HG03060 (cell line): ENCODE data around the gene SETDB2.

ENCODE experiments used
- ATAC-seq: cut with Tn5 transposase; IDR thresholded peaks from one replicate; pipeline ENCODE4 v1.9.1; 2021; ENCODE audit warnings: low read depth, moderate number of reproducible peaks; ENCODE audit not compliant: unreplicated experiment

The SETDB2 gene

DNA sequence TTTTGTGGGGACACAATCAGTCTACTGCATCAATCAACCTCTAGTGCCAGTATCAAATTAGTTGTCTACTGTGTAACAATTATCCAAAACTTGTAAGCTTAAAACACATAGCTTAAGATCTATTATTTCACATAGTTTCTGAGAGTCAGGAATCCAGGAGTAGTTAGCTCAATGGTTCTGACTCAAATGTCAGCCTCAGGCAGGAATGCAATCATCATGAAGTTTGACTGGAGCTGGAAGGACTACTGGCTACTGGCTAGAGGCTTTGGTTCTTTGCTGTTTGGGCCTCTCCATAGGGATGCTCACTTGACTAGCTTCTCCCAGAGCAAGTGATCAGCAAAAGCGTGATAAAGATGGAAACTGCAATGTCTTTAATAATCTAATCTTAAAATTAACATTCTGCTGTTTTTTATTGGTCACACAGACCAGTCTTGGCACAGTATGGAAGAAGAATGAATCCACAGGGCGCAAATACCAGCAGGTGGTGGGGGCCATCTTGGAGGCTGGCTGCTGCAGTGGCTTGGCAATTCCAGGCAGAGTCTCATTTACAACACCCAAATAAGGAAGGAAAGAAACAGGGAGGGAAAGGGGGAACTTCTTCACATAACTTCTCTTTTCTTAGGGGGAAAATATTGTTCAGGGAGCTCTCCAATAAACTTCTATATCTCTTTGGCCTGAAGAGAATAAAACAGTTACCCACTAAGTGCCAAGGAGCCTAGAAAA is 15.9 kb upstream of the SETDB2 start:
- no peak for ATAC-seq

DNA sequence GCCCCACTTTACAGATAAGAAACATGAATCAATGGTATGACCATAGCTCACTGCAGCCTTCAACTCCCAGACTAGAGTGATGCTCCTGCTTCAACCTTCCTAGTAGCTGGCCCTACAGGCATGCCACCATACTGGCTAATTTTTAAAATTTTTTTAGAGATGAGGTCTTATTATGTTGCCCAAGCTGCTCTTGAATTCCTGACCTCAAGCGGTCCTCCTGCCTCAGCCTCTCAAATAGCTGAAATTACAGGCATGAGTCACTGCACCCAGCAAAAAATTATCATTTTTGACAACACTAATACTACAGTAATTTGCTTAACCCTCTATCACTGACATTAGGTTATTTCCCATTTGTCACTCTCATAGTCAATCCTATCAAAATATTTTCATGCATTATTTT is 15.0 kb upstream of the SETDB2 start:
- no peak for ATAC-seq

DNA sequence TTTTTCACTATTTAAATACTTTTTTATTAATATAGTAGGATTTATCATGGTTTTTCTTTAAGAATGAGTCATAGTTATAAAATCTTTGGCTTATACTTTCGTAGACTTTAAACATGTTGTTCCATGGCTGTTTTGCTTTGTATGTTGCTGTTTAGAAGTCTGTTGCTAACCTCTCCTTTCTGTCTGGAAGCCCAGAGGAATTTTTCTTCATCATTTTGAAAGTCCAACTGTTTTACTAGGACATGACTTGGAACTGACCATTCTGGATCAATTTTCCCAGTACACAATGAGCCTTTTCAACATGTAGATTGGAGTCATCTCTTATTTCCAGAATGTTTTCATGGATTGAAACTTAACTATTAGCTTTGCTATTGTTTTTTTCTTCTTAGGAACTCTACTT is 8.1 kb upstream of the SETDB2 start:
- no peak for ATAC-seq

DNA sequence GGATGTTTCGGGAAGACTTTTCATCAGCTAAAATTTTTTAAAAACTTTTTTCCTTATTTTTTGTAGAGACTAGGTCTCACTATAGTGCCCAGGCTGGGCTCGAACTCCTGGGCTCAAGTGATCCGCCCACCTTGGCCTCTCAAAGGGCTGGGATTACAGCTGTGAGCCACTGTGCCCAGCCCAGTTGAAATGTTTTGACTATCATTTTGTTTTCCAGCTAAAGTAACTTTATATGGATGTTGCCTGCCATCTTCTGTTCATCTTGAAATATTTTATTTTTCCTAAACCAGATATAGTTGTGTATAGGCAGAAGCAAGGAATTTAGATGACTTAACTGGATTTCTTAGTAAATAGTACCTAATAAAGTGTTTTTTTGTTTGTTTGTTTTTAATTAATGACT is 7.2 kb upstream of the SETDB2 start:
- no peak for ATAC-seq

DNA sequence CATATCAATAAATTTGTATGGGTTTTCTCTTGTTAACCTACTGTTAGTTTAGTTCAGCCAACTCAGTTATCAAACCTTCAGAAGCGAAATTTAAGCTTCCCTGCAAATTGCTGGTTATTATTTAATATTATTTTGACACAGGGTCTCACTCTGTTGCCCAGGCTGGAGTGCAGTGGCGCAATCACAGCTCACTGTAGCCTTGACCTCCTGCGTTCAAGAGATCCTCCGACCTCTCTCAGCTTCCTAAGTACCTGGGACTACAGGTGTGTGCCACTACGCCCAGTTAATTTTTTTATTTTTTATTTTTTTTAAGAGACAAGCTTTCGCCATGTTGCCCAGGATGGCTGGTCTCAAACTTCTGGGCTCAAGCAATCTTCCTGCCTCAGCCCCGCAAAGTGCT is 6.4 kb upstream of the SETDB2 start:
- no peak for ATAC-seq

DNA sequence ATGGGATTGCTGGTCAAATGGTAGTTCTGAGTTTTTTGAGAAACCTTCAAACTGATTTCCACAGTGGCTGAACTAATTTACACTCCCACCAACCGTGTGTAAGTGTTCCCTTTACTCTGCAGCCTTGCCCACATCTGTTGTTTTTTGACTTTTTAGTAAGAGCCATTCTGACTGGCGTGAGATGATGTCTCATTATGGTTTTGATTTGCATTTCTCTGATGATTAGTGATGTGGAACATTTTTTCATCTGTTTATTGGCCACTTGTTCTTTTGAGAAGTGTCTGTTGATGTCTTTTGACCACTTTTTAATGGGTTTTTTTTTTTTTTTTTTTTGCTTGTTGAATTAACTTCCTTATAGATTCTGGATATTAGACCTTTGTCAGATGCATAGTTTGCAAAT is 4.5 kb upstream of the SETDB2 start:
- ATAC-seq, result no peak

DNA sequence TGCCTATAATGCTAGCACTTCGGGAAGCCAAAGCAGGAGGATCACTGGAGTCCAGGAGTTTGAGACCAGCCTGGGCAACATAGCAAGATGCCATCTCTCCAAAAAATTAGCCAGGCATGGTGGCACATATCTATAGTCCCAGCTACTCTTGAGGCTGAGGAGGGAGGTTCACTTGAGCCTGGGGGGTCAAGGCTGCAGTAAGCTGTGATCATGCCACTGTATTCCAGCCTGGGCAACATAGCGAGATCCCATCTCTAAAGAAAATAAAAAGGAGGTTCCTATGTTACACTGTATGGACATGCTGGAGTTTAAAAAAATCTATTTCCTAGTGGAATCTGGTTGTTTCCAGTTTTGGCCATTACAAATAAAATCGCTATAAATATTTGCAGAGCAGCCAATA is 2.8 kb upstream of the SETDB2 start:
- ATAC-seq, result no peak

DNA sequence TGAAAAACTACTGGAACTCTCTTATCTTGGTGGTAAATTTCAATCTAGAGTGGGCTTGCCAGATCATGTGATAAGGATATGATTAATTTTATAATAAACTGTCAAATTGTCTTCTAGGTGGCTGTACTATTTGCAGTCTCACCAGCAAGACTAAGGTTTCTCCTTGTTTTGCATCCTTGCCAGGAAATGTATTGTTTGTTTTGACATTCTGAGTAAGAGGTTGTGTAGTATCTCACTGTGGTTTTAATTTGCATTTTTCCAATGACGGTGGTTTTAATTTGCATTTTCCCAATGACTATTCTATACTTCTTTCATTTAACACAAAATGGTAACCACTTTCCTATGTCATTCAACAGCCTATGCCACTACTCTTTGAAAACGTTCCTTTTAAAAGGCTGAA is 2.2 kb upstream of the SETDB2 start:
- no peak for ATAC-seq

DNA sequence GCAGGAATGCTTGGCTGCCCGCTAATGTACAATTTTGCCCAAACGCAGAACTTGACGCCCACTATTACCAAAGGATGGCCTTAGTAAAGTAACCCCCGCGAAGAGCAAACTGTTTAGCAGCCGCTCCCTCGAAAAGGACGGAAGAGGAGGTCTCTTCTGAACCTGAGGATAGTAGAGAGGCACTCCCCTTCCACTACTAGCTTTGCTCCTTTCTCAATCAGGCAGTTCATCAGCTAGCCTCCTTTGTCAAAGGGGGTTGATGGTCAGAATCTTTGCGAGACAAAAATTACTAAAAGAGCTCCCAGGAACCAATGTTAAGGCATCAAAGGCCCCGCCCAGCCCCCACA is 744 bp upstream of the SETDB2 start:
- ATAC-seq, result no peak

DNA sequence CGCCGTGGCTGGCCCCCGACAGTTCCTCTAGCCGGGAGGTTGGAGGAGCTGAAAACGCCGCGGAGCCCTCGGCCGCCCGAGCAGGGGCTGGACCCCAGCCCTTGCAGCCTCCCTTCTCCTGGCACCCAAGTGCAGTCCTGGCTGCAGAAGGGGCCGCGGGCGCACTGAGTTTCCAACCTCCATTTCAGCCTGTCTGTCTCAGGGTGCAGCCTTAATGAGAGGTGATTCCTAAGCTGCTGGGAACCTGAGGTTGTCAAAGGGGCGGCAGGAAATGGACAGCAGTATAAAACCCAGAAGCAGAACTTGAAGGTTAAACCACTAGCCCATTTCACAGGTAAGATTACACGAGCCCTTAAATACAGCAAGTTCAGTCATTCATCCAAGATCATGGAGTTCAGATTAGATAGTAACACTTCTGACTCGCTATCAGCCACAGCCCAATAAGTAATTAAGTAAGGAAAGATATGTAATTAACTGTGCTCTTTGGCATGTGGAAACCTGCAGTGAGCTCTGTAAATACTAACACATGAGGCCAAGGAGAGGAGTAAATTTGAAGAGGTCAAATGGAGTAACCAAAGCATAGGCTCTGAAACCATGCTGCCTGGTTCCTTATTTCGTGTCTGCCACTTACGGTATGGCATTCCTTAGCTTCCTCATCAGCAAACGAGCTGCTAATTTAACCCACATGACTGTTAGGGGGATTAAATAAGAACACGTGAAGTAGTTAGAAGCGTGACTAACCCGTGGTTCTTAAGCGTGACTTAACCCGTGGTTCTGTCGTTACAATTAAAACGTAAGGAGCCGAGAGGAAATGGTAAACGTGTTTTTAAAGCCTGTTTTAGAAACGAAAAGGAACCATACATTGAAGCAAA is 686 bp downstream of the SETDB2 start:
- ATAC-seq, result peak; percentile 0

DNA sequence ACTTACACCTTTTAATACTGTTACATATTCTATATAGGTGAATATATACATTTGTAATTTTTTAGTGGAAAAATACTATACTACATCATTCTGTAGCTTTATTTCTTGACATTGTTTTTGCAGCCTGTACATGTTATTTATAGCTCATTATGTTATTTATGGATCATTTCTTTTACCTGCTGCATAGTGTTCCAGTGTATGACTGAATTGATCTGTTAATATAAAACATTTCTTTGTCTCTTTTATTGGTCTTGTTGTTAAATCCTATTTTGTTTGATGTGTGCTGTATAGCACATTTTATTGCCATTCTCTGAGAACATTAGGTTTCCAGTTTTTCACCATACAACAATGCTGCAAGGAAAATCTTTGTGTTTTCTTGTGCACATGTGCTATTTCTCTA is 2.4 kb downstream of the SETDB2 start:
- no peak for ATAC-seq

DNA sequence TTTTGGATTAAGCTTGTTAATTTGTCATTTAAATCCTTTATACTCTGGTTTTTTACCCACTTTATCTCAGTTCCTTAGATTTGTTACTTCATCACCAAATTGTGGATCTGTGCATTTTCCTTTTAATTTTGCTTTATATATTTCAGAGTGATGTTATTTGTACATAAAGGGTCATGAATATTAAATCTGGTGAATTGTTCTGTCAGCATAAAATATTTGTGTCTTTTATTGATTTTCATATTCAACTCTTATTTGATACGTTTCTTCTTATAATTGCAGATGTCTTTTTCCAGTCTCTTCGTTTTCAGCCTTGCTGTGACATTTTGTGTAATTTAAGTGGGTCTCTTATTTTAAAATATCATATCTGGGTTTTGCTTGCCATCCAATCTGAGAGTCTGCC is 4.7 kb downstream of the SETDB2 start:
- no peak for ATAC-seq

DNA sequence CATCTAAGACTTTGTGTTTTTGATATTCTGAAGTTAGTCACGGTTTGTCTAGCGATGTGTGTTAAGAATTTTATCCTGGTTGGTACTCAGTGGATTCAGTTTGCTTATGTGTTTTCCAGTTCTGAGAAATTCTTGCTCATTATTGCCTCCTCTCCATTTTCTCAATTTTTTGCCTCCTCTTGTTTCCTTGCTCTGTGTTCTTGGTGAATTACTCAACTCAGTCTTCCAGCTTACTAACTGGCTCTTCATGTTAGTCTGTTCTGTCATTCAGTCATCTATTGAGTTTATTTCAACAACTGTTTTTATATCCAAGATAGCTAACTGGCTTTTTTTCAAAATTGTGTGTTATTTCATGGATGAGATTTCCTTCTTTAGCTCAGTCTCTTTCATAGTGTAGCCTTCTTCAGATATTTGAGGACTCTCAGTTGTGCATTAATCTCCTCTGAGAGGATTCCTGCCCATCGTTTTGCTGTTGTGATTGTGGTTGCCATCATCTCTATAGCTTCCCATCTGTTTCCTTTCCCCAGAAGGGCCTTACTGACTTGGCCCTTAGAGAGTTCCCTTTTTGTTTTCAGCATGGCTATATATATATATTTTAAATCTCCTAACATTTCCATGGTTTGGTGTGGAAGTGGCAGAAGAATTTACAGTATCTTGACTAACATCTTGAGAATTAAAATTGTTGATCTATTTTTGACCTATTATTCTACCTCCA is 6.2 kb downstream of the SETDB2 start:
- ATAC-seq, result no peak

DNA sequence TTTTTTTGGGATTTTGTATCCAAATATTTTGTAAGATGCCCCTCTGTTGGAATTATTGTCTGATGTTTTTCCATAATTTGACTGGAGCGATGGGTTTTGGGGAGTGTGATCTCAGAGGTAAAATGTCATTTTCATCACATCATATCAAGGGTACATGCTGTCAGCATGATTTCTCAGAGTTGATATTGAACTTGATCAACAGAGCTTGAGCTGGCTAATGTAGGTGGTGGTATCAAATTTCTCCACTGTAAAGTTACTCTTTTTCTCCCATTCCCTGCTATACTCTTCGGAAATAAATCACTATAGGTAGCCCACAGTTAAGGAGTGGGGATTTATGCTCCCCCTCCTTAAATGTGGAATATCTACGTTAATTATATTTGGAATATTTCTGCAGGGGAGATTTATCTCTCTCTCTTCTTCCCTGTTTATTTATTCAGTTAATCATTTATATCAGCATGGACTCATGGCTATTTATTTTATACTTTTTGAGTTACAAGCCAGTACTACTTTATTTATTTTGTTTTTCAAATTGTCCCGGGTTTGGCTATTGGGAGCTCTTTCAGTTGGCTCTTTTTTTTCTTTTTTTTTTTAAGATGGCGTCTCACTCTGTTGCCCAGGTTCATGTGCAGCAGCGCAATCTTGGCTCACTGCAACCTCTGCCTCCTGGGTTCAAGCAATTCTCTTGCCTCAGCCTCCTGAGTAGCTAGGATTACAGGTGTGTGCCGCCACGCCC is 8.8 kb downstream of the SETDB2 start:
- ATAC-seq, result no peak

DNA sequence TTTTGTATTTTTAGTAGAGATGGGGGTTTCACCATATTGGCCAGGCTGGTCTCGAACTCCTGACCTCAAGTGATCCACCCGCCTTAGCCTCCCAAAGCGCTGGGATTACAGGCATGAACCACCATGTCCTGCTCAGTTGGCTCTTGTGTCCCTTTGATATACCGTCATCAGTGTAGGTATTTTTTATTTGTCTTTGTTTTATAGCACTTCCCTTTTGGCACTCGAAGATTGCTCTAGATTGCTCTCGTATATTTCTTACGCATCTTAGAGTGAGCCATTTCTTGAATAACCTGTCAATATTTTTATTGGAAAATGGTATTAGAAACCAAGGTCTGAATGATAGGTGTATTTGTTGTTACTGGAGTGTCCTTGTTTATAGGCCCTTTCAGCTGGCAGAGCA is 9.4 kb downstream of the SETDB2 start:
- no peak for ATAC-seq

DNA sequence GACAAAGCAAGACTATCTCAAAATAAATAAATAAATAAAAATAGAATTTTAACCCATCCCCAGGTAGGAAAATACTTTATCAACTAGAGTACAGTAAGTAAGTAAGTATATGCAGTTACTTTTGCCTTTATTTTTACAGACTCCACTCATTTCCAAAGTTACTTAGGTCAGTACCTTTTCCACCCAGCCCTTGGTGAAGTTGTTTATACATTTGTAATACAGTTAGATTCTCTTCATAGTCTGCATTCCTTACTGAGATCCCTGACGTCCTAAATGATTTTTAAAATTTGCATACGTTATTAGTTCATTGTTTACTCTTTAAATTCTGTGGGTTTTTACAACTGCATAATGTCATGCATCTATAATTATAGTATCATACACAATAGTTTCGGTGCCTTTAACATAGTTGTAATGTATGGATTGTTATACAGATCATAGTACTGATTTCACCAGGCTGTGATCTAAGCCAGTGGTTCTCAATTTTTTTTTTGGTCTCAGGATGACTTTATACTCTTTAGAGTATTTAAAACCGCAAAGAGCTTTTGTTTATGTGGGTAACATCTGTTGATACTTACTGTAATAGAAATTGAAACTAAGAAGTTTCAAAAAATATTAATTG is 10.4 kb downstream of the SETDB2 start:
- peak; percentile 95 for ATAC-seq

DNA sequence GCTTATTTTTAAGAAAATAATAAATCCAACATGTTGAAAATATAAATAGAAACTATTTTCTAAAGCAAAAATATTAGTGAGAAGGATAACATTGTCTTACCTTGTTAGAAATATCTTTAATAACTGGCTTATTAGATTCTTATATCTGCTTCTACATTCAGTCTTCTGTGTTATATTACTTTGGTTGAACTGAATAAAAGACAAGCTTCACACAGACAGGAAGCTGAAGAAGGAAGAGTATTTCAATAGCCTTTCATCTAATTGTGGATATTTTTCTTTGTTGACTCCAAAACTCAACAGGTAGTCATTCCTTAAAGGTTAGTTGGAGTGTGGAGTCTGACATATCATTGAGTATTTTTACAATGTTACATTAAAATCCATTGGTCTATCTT is 10.9 kb downstream of the SETDB2 start:
- peak; percentile 20 for ATAC-seq

DNA sequence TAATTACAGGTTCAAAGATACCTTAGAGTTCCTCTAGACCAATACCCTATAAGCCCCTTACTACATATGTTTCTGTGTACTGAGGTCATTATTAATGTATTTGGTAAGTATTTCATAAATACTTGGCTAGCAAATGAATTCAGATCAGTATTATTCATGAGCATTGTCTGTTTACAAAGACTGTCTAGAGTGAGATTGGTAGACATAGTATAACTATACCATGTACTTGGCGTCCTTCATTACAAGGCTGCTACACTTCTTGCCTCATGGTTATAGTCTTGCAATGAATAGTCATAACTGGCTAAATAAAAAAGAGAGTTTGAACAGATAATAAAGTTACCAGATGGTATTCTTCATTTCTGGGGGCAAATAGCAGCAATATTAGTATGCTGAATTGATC is 12.1 kb downstream of the SETDB2 start:
- no peak for ATAC-seq

DNA sequence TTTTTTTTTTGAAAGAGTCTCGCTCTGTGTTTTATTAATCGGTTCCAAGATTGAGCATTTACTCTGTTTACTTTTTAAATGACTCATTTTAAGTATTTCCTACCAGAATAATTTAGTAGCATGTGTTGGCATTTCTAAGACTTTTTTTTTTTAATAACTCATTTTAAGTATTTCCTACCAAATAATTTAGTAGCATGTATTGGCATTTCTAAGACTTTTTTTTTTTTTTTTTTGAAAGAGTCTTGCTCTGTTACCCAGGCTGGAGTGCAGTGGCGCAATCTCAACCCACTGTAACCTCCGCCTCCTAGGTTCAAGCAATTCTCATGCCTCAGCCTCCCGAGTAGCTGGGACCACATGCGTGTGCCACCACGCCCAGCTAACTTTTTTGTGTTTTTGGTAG is 13.1 kb downstream of the SETDB2 start:
- ATAC-seq, result no peak

DNA sequence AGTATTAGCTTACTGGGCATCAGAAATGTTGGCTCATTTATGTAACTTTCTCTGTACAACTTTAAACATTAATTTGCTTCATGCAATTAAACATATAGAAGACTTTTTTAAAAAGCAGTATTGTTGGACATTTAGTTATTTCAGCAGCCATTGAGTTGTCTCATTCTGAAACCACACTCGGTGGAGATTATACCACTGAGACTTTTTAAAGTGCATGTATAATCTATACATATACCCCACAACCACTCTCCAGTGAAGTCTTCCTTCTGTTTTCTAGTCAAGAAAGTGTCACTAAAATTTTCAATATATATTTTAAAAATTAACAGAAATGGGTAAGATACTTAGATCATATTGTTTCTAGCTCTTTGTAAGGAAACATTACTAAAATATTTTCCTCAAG is 15.5 kb downstream of the SETDB2 start:
- ATAC-seq, result no peak

DNA sequence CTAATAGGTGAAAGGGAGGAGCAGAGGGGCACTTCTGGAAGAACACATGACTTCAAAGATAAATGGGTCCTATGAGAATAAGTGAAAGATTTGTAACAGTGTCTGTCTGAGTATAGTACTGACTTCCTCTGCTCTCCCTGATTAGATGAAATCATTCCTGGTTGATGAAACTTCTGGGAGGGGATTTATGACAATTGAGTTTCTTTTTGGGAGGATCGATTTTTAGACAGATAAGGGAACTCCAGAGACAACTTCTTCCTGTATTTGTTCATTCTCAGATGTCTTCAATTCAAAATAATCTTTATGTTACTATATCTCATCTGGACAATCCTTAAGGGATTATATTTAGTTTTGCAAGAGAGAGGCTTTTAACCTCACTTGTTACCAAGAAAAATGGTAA is 20.0 kb downstream of the SETDB2 start:
- ATAC-seq, result no peak
